Hepatocyte (in vitro differentiated cells): ENCODE results near the gene BEND6. TPM values are rescaled to one million over a fixed set of nuclear protein-coding genes. Genes with fewer than 3 reads are reported as not detected.

Source experiments
- DNase-seq: peaks from one replicate; pipeline ENCODE4 v3.0.0-alpha.2; 2016; ENCODE audit warnings: low spot score
- H2AFZ ChIP-seq: fragments of 200-600 bp; sonication (generic); 2 replicates; pipeline ENCODE4 v1.6.0; 2016; ENCODE audit warnings: antibody characterized with exemption, mild to moderate bottlenecking
- H3K27ac ChIP-seq: fragments of 200-600 bp; sonication (generic); 2 replicates; pipeline ENCODE4 v1.5.1; 2016; ENCODE audit warnings: mild to moderate bottlenecking
- H3K27me3 ChIP-seq: fragments of 200-600 bp; sonication (generic); 2 replicates; pipeline ENCODE4 v1.6.1; 2016
- H3K36me3 ChIP-seq: fragments of 200-600 bp; sonication (generic); replicated peaks from 2 replicates; pipeline ENCODE4 v1.5.1; 2016; ENCODE audit warnings: low read depth; ENCODE audit not compliant: insufficient read depth
- H3K4me1 ChIP-seq: fragments of 200-600 bp; sonication (generic); 2 replicates; pipeline ENCODE4 v1.5.1; 2016; ENCODE audit warnings: mild to moderate bottlenecking, moderate library complexity; ENCODE audit not compliant: insufficient read depth
- H3K4me2 ChIP-seq: fragments of 200-600 bp; sonication (generic); 2 replicates; pipeline ENCODE4 v1.6.0; 2016
- H3K4me3 ChIP-seq: fragments of 200-600 bp; sonication (generic); 2 replicates; pipeline ENCODE4 v1.5.1; 2016; ENCODE audit warnings: mild to moderate bottlenecking
- H3K79me2 ChIP-seq: fragments of 200-600 bp; sonication (generic); 2 replicates; pipeline ENCODE4 v1.6.0; 2017; ENCODE audit warnings: mild to moderate bottlenecking
- H3K9me2 ChIP-seq: fragments of 200-600 bp; sonication (generic); replicated peaks from 2 replicates; pipeline ENCODE4 v1.6.0; 2017; ENCODE audit warnings: mild to moderate bottlenecking; ENCODE audit not compliant: insufficient read depth
- H3K9me3 ChIP-seq: fragments of 200-600 bp; sonication (generic); 2 replicates; pipeline ENCODE4 v1.5.1; 2016; ENCODE audit warnings: low read depth, mild to moderate bottlenecking
- H4K20me1 ChIP-seq: fragments of 200-600 bp; sonication (generic); 2 replicates; pipeline ENCODE4 v1.6.0; 2016; ENCODE audit warnings: mild to moderate bottlenecking; ENCODE audit not compliant: insufficient read depth, poor library complexity, severe bottlenecking
- CTCF ChIP-seq: fragments of 200-600 bp; sonication (generic); IDR thresholded peaks from 2 replicates; pipeline ENCODE4 v1.5.1; 2016; ENCODE audit warnings: antibody characterized with exemption, mild to moderate bottlenecking; ENCODE audit not compliant: poor library complexity
- EZH2 ChIP-seq: fragments of 200-600 bp; sonication (generic); IDR thresholded peaks from 2 replicates; pipeline ENCODE4 v1.6.1; 2016; ENCODE audit warnings: antibody characterized with exemption, mild to moderate bottlenecking, borderline replicate concordance
- EZH2phosphoT487 ChIP-seq: fragments of 200-600 bp; sonication (generic); IDR thresholded peaks from one replicate; pipeline ENCODE4 v1.6.1; 2018; ENCODE audit warnings: antibody characterized with exemption, mild to moderate bottlenecking, low read depth, moderate library complexity; ENCODE audit not compliant: unreplicated experiment, severe bottlenecking
- WGBS: methylation state at CpG from one replicate; pipeline ENCODE4 v1.1.6; 2016; ENCODE audit warnings: low lambda C conversion rate; ENCODE audit errors: missing lambda C conversion rate; 5-methylcytosine and 5-hydroxymethylcytosine counted together
- polyA plus RNA-seq: library from polyadenylated mRNA; unstranded; fragments of >200 nt; fragmentation: Nextera tagmentation; extraction: Ambion mirVana; gene quantifications from 2 replicates; pipeline ENCODE4 v1.2.1, GENCODE V29; 2016
- total RNA-seq: library from RNA; depleted of rRNA; stranded (reverse); fragments of >200 nt; gene quantifications from 2 replicates; pipeline ENCODE4 v1.2.3, GENCODE V29; 2014

Gene BEND6
- total and polyA plus RNA-seq, 2 experiments from 2014 or later = 1.2 to 2.0 TPM

- H3K4me1 ChIP-seq = no peaks in the 10 kb centered on the region
Measured at GRCh38 chr6:56914798-56915658, 39.9 kb upstream of the BEND6 start.

GRCh38 chr6:56915832-56916231, 39.1 kb upstream of the BEND6 start:
- Histone ChIP-seq H3K9me3 (no peaks in the 10 kb centered on the region), H3K4me1 (no peaks in the 10 kb centered on the region), H2AFZ (no peak overlapping the region), H3K4me2 (no peak overlapping the region), H3K79me2 (no peaks in the 10 kb centered on the region), H3K4me3 (no peak overlapping the region), H3K9me2 (no peaks in the 10 kb centered on the region), H3K27me3 (no peaks in the 10 kb centered on the region), H3K36me3 (no peaks in the 10 kb centered on the region), H3K27ac (no peak overlapping the region), H4K20me1 (no peaks in the 10 kb centered on the region)
- no peak for DNase-seq
- TF ChIP-seq CTCF (no peak), EZH2 (no peak)
- WGBS = 88% methylated on average over 4 of the region's 4 CpGs

More at GRCh38 chr6:56914798-56915658, 39.9 kb upstream of the BEND6 start:
- Histone ChIP-seq H3K27ac (no peak overlapping the region), H3K4me3 (no peak overlapping the region), H4K20me1 (no peaks in the 10 kb centered on the region), H3K9me3 (no peaks in the 10 kb centered on the region), H3K9me2 (no peaks in the 10 kb centered on the region), H3K4me2 (no peak overlapping the region), H3K27me3 (no peaks in the 10 kb centered on the region), H2AFZ (no peak overlapping the region), H3K36me3 (no peaks in the 10 kb centered on the region), H3K79me2 (no peaks in the 10 kb centered on the region)
- TF ChIP-seq EZH2 (no peak), CTCF (no peak), EZH2phosphoT487 (no peak)
- WGBS = 73% methylated on average over 8 of the region's 8 CpGs
- no peak for DNase-seq

- Histone ChIP-seq H3K4me2 (no peak overlapping the region), H2AFZ (no peak overlapping the region), H3K27ac (no peak overlapping the region), H3K9me3 (no peaks in the 10 kb centered on the region), H3K27me3 (no peaks in the 10 kb centered on the region), H3K79me2 (no peaks in the 10 kb centered on the region), H3K4me3 (no peak overlapping the region), H4K20me1 (no peaks in the 10 kb centered on the region), H3K36me3 (no peaks in the 10 kb centered on the region), H3K4me1 (no peaks in the 10 kb centered on the region), H3K9me2 (no peaks in the 10 kb centered on the region)
- DNase-seq = no peak
- TF ChIP-seq EZH2phosphoT487 (no peak), CTCF (no peak), EZH2 (no peak)
- WGBS = 86% methylated on average over 2 of the region's 2 CpGs
Measured at GRCh38 chr6:56916849-56917551, 37.9 kb upstream of the BEND6 start.
